ENCODE data around the gene TTL.
"Not testable (repeated sequence)": the region's sequence is repeated elsewhere in the genome, so short reads cannot be mapped to it uniquely, and the experiment has no call there.

The TTL gene

GRCh38 chr2:112523291-112523777, 41.4 kb downstream of the TTL start:
- no peaks in the 10 kb centered on the region for H3K4me1 ChIP-seq (ENCODE audit: control insufficient read depth, insufficient read depth, low read length, unreplicated experiment)
- H3K27me3 ChIP-seq (ENCODE audit: insufficient read depth, low read length): no peaks in the 10 kb centered on the region
- H2AFZ ChIP-seq (ENCODE audit: low read length, unreplicated experiment): no peak overlapping the region
- no peak overlapping the region for H3K27ac ChIP-seq (ENCODE audit: low read depth, low read length)
- peaks cover 20% of the 10 kb centered on the region; the same call in 1 of the 2 replicates for H3K36me3 ChIP-seq (ENCODE audit: insufficient read depth, low read length)
- no peak overlapping the region for H3K4me3 ChIP-seq (ENCODE audit: low read depth, low read length)
- H3K79me2 ChIP-seq (ENCODE audit: control insufficient read depth, insufficient read depth, low read length, unreplicated experiment): peaks cover 2% of the 10 kb centered on the region

DNA sequence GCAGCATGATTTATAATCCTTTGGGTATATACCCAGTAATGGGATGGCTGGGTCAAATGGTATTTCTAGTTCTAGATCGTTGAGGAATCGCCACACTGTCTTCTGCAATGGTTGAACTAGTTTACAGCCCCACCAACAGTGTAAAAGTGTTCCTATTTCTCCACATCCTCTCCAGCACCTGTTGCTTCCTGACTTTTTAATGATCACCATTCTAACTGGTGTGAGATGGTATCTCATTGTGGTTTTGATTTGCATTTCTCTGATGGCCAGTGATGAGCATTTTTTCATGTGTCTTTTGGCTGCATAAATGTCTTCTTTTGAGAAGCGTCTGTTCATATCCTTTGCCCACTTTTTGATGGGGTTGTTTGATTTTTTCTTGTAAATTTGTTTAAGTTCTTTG, 42.3 kb downstream of the TTL start:
- not testable (repeated sequence) for H3K4me1 ChIP-seq (ENCODE audit: control insufficient read depth, insufficient read depth, low read length, unreplicated experiment); H2AFZ ChIP-seq (ENCODE audit: low read length, unreplicated experiment); H3K79me2 ChIP-seq (ENCODE audit: control insufficient read depth, insufficient read depth, low read length, unreplicated experiment); H3K27ac ChIP-seq (ENCODE audit: low read depth, low read length); H3K4me3 ChIP-seq (ENCODE audit: low read depth, low read length); H3K27me3 ChIP-seq (ENCODE audit: insufficient read depth, low read length)
- peaks cover 16% of the 10 kb centered on the region; the same call in 1 of the 2 replicates for H3K36me3 ChIP-seq (ENCODE audit: insufficient read depth, low read length)

GRCh38 chr2:112528541-112528940, 46.6 kb downstream of the TTL start:
- Histone ChIP-seq H3K4me3 (ENCODE audit: low read depth, low read length) (no peak overlapping the region), H3K36me3 (ENCODE audit: insufficient read depth, low read length) (peaks cover 8% of the 10 kb centered on the region; the same call in 1 of the 2 replicates), H3K27ac (ENCODE audit: low read depth, low read length) (no peak overlapping the region)

GRCh38 chr2:112529757-112530156, 47.8 kb downstream of the TTL start:
- peaks cover 8% of the 10 kb centered on the region; the same call in 1 of the 2 replicates for H3K36me3 ChIP-seq (ENCODE audit: insufficient read depth, low read length)
- no peak overlapping the region for H3K27ac ChIP-seq (ENCODE audit: low read depth, low read length)
- no peak overlapping the region for H2AFZ ChIP-seq (ENCODE audit: low read length, unreplicated experiment)

More at GRCh38 chr2:112528541-112528940, 46.6 kb downstream of the TTL start:
- Histone ChIP-seq H3K27me3 (ENCODE audit: insufficient read depth, low read length) (no peaks in the 10 kb centered on the region), H3K79me2 (ENCODE audit: control insufficient read depth, insufficient read depth, low read length, unreplicated experiment) (peaks cover 2% of the 10 kb centered on the region), H3K4me1 (ENCODE audit: control insufficient read depth, insufficient read depth, low read length, unreplicated experiment) (no peaks in the 10 kb centered on the region), H2AFZ (ENCODE audit: low read length, unreplicated experiment) (no peak overlapping the region)

DNA sequence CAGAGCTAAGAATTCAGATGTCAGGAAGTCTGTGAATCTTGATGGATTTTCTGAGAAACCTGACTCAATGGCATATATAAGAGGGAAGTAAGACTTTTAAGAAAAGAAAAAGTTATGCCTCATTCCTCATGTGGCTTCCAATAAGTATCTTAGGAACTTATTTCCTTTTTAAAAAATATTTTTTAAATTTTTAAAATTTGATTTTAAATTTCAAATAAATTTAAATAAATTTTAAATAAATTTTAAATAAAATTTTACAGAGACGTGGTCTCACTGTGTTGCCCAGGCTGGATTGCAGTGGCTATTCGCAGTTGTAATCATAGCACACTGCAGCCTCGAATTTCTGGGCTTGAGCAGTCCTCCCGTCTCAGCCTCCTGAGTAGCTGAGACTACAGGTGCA, 48.8 kb downstream of the TTL start:
- Histone ChIP-seq H3K4me3 (ENCODE audit: low read depth, low read length) (no peak overlapping the region), H2AFZ (ENCODE audit: low read length, unreplicated experiment) (no peak overlapping the region), H3K27me3 (ENCODE audit: insufficient read depth, low read length) (no peaks in the 10 kb centered on the region), H3K27ac (ENCODE audit: low read depth, low read length) (no peak overlapping the region), H3K36me3 (ENCODE audit: insufficient read depth, low read length) (peaks cover 8% of the 10 kb centered on the region; the same call in 1 of the 2 replicates), H3K79me2 (ENCODE audit: control insufficient read depth, insufficient read depth, low read length, unreplicated experiment) (no peaks in the 10 kb centered on the region), H3K4me1 (ENCODE audit: control insufficient read depth, insufficient read depth, low read length, unreplicated experiment) (no peaks in the 10 kb centered on the region)

More at GRCh38 chr2:112529757-112530156, 47.8 kb downstream of the TTL start:
- Histone ChIP-seq H3K79me2 (ENCODE audit: control insufficient read depth, insufficient read depth, low read length, unreplicated experiment) (no peaks in the 10 kb centered on the region), H3K4me3 (ENCODE audit: low read depth, low read length) (no peak overlapping the region), H3K4me1 (ENCODE audit: control insufficient read depth, insufficient read depth, low read length, unreplicated experiment) (no peaks in the 10 kb centered on the region), H3K27me3 (ENCODE audit: insufficient read depth, low read length) (no peaks in the 10 kb centered on the region)

GRCh38 chr2:112534826-112535225, 52.9 kb downstream of the TTL start:
- H3K27me3 ChIP-seq (ENCODE audit: insufficient read depth, low read length): no peaks in the 10 kb centered on the region
- no peaks in the 10 kb centered on the region for H3K4me1 ChIP-seq (ENCODE audit: control insufficient read depth, insufficient read depth, low read length, unreplicated experiment)
- no peaks in the 10 kb centered on the region for H3K79me2 ChIP-seq (ENCODE audit: control insufficient read depth, insufficient read depth, low read length, unreplicated experiment)
- H2AFZ ChIP-seq (ENCODE audit: low read length, unreplicated experiment): no peak overlapping the region
- H3K4me3 ChIP-seq (ENCODE audit: low read depth, low read length): no peak overlapping the region
- peaks cover 8% of the 10 kb centered on the region; the same call in 1 of the 2 replicates for H3K36me3 ChIP-seq (ENCODE audit: insufficient read depth, low read length)
- H3K27ac ChIP-seq (ENCODE audit: low read depth, low read length): no peak overlapping the region

DNA sequence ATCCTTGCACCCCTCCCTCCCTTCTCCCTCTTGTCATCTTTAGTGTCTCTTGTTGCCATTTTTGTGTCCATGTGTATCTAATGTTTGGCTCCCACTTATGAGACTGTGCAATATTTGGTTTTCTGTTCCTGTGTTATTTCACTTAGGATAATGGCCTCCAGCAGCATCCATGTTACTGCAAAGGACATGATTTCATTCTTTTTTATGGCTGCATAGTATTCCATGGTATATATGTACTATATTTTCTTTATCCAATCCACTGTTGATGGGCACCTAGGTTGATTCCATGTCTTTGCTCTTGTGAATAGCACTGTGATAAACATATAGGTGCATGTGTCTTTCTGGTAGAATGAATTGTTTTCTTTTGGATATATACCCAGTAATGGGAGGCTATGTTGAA, 54.7 kb downstream of the TTL start:
- H3K27ac ChIP-seq (ENCODE audit: low read depth, low read length); H3K4me3 ChIP-seq (ENCODE audit: low read depth, low read length); H3K36me3 ChIP-seq (ENCODE audit: insufficient read depth, low read length); H3K79me2 ChIP-seq (ENCODE audit: control insufficient read depth, insufficient read depth, low read length, unreplicated experiment); H3K4me1 ChIP-seq (ENCODE audit: control insufficient read depth, insufficient read depth, low read length, unreplicated experiment); H3K27me3 ChIP-seq (ENCODE audit: insufficient read depth, low read length); H2AFZ ChIP-seq (ENCODE audit: low read length, unreplicated experiment): not testable (repeated sequence)

- Histone ChIP-seq H3K36me3 (ENCODE audit: insufficient read depth, low read length) (no peaks in the 10 kb centered on the region), H3K4me3 (ENCODE audit: low read depth, low read length) (no peak overlapping the region), H3K4me1 (ENCODE audit: control insufficient read depth, insufficient read depth, low read length, unreplicated experiment) (peaks cover 11% of the 10 kb centered on the region), H3K27me3 (ENCODE audit: insufficient read depth, low read length) (no peaks in the 10 kb centered on the region), H2AFZ (ENCODE audit: low read length, unreplicated experiment) (no peak overlapping the region), H3K27ac (ENCODE audit: low read depth, low read length) (no peak overlapping the region), H3K79me2 (ENCODE audit: control insufficient read depth, insufficient read depth, low read length, unreplicated experiment) (peaks cover 18% of the 10 kb centered on the region)
Observed at GRCh38 chr2:112539306-112539705, 57.4 kb downstream of the TTL start.

DNA sequence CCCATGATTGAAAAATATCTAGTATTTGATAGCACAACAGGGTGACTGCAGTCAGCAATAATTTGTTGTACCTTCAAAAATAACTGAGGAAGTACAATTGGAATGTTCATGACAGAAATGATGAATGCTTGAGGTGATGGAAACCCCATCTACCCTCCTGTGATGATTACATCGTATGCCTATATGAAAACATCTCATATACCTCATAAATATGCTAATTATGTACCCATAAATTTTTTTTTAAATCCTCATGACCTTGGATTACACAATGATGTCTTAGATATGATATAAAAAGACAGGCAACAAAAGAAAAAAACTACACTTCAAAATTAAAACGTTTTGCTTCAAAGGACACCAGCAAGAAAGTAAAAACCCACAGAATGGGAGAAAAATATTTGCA, 59.0 kb downstream of the TTL start:
- no peaks in the 10 kb centered on the region for H3K27me3 ChIP-seq (ENCODE audit: insufficient read depth, low read length)
- H3K36me3 ChIP-seq (ENCODE audit: insufficient read depth, low read length): no peaks in the 10 kb centered on the region
- peak overlapping the region; percentile 96; the same call in 1 of the 2 replicates for H3K4me3 ChIP-seq (ENCODE audit: low read depth, low read length)
- H3K4me1 ChIP-seq (ENCODE audit: control insufficient read depth, insufficient read depth, low read length, unreplicated experiment): peaks cover 11% of the 10 kb centered on the region
- H3K27ac ChIP-seq (ENCODE audit: low read depth, low read length): no peak overlapping the region
- peaks cover 29% of the 10 kb centered on the region for H3K79me2 ChIP-seq (ENCODE audit: control insufficient read depth, insufficient read depth, low read length, unreplicated experiment)
- peak overlapping the region; percentile 92 for H2AFZ ChIP-seq (ENCODE audit: low read length, unreplicated experiment)

GRCh38 chr2:112541315-112542122, 59.6 kb downstream of the TTL start:
- Histone ChIP-seq H3K27ac (ENCODE audit: low read depth, low read length) (peak overlapping the region; percentile 82), H3K4me3 (ENCODE audit: low read depth, low read length) (peak overlapping the region; percentile 96), H3K36me3 (ENCODE audit: insufficient read depth, low read length) (no peaks in the 10 kb centered on the region), H3K4me1 (ENCODE audit: control insufficient read depth, insufficient read depth, low read length, unreplicated experiment) (peaks cover 11% of the 10 kb centered on the region), H3K27me3 (ENCODE audit: insufficient read depth, low read length) (no peaks in the 10 kb centered on the region), H3K79me2 (ENCODE audit: control insufficient read depth, insufficient read depth, low read length, unreplicated experiment) (peaks cover 33% of the 10 kb centered on the region), H2AFZ (ENCODE audit: low read length, unreplicated experiment) (peak overlapping the region; percentile 92)

Measured in ACC112 (cell line).